GM19455 (cell line): ENCODE data around the gene TENM3.

Experiments
- ATAC-seq: cut with Tn5 transposase; IDR thresholded peaks from one replicate; pipeline ENCODE4 v1.9.1; 2021; ENCODE audit not compliant: unreplicated experiment

TENM3 gene

DNA sequence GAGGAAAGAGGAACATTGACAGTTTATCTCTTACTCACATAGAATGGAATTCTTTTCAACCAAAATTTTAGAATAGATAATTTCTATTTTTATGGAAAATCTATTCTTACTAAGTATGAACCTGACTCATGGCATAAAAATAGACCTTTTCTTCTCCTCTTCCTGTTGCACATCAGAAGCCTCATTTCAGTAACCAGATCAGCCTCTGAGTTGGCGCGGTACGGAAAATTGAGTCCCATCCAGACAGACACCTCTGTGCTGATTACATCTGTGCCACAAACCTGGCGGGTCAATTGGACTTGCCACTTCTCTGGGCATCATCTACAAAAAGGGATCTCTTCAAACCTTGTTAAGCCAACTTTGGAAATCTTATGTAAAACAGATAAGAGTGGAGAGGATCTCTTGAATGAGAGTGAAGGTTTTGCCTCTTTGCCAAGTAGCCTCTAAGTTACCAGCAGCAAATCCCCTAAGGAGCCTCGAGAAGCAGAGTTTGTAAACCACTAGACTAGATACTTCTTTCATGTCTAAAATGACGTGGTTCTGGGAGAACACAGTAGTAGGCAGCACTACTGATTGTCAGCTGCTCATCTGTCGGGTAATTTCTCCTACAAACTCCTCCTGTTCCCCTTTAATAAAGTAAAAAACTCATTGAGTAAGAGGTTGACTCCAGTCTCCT is 37.4 kb downstream of the TENM3 start:
- ATAC-seq: no peak

DNA sequence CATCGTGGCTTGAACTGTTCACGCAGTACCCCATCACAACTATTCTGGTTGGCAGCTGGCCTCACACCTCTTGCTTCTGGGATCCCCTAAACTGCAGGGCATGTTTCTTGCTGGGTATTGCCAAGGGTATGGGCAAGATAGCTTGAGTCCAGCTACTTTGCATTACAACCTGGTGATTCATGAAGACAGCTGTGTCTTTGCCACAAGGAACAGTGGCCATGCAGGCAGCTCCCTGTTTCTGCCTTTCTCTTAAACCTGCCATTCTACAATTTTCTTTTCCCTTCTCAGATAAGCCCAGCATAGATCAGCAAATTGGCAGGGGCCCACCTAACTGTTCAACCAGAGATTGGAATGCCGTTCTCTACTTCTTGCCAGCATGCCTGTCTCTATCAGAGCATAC is 42.8 kb downstream of the TENM3 start:
- no peak for ATAC-seq

DNA sequence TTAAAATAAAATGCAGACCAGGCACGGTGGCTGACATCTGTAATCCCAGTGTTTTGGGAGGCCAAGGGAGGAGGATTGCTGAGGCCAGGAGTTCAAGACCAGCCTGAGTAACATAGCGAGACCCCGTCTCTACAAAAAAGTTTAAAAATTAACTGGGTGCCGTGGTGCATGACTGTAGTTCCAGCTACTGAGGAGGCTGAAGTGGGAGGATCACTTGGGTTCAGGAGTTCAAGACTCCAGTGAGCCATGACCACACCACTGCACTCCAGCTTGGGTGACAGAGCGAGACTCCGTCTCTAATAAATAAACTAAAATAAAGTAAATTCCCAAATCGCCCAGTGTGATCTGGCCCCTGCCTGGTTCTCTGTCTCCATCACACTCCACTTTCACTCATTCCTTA is 43.7 kb downstream of the TENM3 start:
- ATAC-seq: no peak

DNA sequence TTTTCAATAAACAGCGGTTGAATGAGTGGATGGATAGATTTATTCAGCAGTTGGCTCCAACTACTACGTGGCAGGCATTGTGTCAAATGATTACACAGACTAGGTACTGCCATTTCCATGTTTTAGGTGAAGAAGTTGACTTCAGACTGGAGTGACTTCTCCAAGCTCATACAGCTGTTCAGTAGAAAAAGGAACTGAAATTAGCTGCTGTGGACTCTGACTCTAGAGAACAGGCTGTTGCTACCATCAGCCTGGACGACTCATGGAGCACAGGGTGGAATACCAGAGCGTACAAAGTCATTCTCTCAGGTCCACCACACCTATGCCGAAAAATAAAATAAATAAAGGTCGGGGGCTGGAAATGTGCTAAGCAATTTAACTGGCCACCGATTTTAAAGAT is 45.3 kb downstream of the TENM3 start:
- ATAC-seq: no peak

DNA sequence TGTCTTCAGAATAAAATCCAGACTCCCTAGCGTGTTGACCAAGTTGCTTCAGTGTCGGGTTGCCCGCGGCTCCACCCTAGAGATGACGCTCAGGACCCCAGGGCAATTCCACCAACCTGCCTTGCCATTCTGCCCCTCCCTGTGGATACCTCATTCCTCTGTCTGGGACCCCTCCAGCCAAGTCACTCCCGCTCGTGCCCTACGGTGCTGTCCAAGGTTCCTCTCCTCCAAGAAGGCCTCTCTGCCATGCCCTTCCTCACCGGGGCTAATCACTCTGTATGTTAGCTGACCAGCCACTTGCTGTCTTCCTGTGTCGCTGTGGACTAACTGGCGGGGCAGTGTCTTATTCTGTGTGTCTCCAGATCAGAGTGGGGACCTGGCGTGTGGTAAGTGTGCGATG is 46.6 kb downstream of the TENM3 start:
- no peak for ATAC-seq

DNA sequence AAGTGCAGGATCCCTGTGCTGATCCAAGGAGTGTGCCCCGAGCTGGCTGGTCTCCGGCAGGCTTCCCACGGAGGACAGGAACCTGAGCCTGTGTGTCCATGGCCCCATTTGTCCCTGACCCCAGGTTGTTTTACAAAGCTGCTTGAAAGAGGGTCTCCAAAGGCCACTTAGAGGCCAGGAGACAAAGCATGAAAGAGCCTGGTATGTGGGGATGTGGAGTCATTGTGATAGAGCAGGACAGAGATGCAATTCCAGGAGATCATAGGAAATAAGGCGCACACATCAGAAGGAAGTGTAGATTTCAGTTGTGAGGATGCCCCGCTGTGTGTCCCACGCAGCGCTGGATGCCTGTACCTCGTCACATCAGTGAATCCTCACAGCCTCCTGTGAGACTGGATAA is 48.0 kb downstream of the TENM3 start:
- ATAC-seq: no peak

DNA sequence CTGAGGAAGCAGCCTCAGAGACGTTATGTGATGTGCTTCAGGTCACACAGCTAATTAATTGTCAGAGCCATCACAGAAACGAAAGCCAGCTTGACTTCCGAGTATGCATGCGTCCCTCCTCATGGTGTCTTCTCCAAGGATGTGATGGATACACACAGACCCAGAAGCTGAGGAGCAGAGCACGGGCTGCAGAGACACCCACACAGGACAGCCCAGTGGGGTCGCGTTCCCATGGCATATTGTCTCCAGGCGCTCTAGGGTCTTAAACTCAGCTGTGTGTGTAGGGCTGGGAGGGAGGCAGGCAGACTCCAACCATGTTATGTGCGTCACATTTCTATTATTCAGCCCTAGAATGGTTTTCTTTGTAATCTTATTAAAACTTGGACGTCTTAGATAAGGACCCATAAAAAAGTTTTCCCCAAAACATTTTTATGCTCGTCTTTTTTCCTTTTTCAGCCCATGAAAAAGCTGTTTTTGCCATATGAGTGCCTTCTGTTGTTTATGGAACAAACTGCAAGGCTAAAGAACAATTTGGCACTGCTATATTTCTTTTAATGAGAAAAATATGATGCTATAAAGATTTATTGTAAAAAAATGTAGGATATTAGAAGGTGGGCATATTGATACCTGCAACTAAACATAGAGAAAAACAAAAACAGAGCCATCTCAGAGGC is 48.5 kb downstream of the TENM3 start:
- no peak for ATAC-seq

DNA sequence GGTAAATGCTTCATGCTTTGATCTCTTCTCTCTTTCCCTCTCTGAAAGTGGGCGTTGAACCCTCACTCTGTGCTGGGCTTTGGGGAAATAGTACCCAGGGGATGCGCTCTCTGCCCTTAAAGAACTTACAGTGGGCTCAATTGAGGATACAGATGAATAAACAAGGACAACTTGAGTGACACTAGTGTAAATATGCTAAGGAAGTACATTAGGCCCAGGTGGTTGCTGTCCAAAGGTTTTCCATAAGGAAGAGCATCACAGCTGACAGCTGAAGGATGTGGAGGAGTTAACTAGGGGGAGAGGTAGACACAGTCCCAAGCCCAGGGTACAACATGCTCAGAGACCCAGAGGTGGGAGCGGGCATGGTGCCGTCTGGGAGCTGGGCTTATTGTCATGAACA is 49.4 kb downstream of the TENM3 start:
- ATAC-seq: no peak

DNA sequence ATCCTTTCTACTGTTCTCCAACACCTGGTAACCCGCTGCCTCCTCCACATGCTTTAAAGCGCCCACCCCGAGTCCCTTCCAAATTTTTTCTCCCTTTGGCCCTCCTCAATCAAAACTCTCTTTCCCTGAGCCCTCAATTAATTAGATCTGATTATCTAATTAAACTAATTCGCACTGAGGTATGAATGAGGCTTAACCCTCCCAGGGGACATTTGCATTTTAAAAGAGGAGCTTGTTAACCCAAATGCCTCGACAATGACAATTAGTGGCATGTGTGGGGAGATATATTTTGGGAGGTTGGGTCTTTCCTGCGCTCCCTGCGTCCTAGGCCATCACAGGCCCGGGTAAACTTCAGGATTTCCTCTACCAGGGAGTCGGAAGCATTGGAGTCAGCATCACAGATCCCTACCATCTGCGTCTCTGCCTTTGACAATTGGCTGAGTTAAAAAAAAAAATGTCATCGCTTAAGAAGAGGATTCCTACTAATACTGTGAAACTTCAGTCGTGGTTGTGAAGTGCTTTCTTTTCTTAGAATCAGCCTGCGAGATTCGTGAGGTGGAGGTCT is 50.6 kb downstream of the TENM3 start:
- ATAC-seq: no peak

DNA sequence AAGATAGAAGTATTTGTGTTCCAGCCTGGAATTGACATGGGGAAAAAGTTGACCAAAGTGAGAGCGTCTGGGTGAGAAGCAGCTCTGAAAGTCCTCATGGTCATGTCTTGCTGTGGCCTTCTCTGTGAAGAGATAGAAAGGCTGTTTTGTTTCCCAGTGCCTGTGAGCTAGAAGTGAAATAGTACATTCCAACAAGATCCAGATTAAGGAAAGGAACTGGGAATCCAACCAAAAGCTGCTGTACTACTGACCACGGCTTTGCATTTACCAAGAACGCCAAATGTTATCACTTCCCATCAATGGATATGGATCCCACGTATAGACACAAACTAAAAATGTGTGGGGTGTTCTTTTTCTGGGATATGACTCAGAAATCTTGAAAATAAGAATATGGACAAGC is 51.2 kb downstream of the TENM3 start:
- ATAC-seq: no peak

DNA sequence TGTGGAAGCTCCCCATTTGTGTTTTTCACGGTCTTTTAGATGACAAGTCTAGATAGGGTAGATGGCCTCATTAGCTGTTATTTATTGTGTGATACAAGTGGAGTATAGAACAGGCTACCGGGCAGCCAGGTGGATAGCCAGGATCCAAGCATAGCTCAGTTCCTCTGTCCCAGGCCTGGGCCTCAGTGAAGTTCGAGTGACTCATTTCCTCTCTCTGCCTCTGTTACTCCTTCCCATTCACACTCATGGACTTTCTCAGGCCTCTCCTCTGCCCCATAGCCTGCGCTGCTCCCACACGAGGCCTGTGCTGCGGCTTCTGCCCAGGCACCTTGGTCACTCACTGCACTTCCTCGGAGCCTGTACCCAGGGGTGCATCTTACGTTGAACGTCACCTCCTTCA is 54.5 kb downstream of the TENM3 start:
- no peak for ATAC-seq

DNA sequence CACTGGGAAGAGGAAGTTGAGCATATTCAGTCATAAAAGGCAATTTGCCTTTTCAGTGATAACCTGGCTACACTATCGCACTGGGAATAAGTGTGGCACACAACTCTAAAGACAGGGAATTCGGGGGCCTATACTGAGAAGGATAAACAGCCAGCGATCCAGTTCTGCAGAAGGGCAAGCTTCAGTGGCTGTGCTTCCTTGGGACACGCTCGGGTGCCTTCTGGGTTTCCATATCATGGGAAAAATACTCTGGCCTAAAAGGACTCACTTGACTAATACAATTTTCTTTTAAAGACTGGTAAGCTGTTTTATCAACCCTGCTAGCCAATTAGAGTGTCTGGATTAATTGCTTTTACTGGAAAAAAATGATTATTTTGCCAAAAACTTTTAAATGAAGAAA is 58.5 kb downstream of the TENM3 start:
- ATAC-seq: no peak

DNA sequence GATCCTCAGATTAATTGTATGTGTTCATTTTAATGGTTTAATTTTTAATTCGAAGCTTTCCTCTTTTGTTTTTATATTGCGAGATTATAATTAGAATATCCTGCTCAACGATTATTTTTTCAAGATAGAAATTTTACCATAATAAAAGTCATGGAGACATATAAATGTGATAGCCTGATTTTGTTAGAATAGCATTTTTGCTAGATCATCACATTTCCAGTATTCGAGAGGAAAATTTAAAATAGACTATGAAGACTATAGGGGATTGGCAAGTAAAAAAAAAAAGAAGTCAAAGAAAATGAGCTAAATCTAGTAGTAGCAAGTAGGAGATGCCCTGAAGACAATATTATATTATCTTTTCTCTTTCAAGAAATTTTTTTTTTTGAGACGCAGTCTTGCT is 60.6 kb downstream of the TENM3 start:
- ATAC-seq: no peak

DNA sequence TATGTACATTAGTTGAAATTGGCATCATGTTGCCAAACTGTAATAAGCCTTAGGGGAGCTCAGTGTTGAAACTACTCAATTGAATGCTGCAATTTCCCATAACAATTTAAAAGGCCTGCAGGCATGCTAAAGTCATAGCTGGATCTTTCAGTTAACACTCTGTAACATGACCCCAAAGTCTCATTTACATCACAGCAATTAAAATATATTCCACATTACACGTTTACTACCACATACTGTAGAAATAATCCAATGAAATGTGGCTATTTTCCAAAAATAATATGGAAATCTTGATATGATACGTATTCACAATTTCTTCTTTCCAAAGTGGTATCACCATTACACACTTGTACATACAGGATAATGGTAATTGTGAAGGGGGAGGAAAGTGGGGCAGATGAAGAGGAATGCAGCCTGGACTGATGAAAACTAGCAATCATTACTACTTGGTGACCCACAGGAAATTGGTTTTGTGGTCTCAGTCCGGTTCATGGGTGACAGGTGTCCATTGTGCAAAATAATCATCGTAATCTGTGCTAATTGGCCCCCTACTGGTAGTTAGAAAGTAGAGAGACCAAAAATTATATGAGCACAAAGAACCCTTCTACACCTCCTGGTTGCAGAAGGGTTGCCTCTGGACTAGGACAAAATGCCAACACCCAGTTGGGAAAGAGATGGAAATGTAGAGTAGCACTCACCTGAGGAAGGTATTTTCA is 63.7 kb downstream of the TENM3 start:
- ATAC-seq: no peak

DNA sequence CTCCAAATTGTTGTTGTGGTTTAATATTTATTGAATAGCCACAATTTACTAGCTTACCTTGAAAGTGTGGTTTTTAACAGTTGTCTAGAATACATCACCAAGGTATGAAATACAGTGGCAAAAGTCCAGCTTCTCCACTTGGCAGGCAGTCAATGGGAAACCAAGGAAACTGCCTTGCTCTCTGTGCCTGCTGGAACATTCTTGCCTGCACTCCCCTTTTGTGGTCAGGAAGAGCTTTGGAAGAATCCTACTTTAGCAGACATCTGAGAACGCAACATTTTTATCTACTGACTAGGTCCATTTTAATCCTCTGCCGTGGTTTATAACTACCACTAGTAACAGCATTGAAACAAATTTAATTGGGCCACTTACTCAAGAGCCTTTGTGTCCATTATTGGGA is 64.5 kb downstream of the TENM3 start:
- ATAC-seq: no peak

DNA sequence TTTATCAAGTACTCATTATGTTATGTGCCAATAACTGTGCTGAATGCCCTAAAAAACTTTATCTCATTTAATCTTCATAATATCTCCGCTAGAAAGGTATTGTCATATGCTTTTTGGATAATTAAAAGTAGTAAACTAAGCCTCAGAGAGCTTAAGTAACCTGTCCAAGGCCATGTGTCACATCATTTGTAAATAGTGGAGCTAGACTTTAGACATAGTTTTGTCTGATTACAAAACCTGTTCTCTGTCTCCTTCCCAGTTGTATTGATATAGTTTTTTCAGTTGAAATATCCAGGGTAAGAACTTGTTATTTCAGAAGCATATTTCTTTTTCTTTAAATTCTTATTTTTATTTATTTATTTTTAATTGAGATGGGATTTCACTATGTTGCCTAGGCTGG is 66.7 kb downstream of the TENM3 start:
- no peak for ATAC-seq

DNA sequence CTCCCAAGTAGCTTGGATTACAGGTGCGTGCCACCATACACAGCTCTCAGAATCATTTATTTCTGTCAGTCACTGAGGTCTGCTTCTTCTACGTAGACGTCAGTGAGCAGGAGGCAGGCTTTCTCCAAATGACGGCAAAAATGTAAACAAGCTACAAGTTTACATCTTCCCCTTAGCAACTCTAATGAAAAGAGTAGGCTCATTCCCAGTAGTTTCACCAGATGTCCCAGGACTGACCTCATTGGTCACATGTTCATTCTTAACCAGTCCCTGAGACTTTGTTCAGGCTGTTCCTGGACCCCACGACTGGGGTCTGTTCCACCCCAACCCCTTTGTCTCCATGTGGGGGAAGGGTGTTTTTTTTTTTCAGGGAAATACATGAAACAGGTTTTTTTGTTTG is 67.1 kb downstream of the TENM3 start:
- ATAC-seq: no peak

DNA sequence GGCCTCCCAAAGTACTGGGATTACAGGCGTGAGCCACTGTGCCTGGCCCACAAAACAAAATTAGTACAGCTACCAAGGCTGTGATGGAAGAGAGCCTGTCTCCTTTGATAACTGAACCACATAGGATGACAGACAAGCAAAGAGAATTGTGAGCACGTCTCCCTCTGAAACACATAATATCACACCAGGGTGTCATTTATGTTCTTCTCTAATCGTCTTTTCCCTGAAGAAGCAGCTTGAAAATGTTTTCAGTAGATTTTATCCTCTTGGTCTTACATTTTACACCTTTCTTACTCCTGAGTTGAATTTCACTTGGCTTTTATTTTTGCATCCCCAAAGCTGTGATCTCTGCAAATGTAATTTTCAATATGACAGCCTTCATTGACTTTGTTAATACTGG is 67.8 kb downstream of the TENM3 start:
- ATAC-seq: no peak

DNA sequence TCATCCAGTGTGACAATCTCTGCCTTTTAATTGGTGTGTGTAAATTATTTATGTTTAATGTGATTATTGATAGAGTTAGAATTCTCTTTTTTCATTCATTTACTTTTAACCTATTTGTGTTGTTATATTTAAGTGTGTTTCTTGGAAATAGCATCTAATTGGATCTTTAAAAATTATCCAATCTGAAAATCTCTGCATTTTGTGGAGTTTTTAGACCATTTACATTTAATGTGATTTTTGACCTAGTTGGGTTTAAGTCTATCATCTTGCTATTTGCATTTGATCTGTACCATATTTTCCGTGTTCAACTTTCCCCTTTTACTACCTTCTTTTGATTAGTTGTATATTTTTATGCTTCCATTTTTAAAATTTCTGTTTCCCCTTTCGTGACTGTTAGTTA is 71.3 kb downstream of the TENM3 start:
- no peak for ATAC-seq

DNA sequence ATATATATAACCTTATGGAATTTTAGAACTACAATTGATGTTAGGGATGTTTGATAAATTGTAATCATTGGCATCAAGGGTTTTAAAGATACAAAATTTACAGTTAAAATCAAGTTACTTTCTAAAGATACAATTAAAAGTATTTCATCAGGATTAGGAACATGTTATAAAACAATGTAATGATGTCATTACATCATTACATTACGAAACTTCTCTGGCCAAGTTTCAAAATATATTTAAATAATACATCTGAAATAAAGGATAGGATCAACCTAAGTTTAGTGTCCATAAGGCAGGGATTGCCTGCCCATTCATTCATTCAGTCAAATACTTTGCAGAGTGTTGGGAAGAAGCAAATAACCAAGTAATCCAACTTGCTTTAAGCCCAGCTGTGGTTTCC is 75.1 kb downstream of the TENM3 start:
- ATAC-seq: no peak

DNA sequence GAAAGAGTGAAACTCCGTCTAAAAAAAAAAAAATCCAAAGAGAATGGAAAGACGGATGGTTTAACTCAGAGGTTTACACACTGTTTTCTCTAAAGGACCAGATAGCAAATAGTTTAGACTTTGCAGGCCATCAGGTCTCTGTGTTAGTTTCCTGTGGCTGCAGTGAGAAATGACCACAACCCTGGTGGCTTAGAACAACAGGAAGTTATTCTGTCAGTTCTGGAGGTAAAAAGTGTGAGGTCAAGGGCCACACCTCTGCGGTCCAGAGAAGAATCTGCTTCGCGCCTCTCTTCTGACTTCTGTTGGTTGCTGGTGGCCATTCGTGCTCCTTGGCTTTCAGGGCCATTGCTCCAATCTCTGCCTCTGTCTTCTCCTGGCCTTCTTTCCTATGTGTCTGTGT is 76.9 kb downstream of the TENM3 start:
- ATAC-seq: no peak

DNA sequence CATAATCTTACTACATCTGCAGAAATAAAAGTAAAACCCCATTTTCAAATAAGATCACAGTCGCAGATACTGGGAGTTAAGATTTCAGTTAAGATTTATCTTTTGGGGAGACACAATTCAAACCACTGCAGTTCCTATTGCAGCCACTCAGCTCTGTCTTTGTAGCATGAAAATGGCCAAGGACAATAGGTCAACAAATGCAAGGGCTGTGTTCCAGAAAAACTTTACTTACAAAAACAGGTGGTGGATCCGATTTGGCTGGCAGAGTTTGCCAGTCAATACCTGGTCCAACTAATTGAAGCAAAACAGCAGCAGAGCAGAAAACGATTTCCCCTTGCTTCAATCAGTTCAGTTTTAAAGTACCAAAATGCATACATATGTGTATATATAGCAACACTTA is 77.4 kb downstream of the TENM3 start:
- ATAC-seq: no peak
